ENCODE measurements around the gene PDE4D. TPM values are rescaled to one million over a fixed set of nuclear protein-coding genes. Genes with fewer than 3 reads are reported as not detected.

The PDE4D gene
- total and polyA plus RNA-seq, 2 donors (not counting 3 experiments of a cell fraction or from before 2014, with no cell fraction given) = 34.5 to 51.2 TPM

GRCh38 chr5:59333416-59333815 is 560.1 kb downstream of the PDE4D start:
- Histone ChIP-seq H3K79me2 (ENCODE audit: control insufficient read depth, insufficient read depth, low read length) (no peaks in the 10 kb centered on the region), H3K4me3 (replicated peaks in 1 of 3; ENCODE audit: insufficient read depth in 1 of 3, low read depth in 1 of 3, low read length in 3 of 3) (no peak overlapping the region), H3K4me1 (ENCODE audit: control insufficient read depth, extremely low read depth, insufficient read depth, low read length) (peaks cover 4% of the 10 kb centered on the region), H3K9me1 (replicated peaks; ENCODE audit: control insufficient read depth, extremely low read depth, insufficient read depth, low read length) (no peaks in the 10 kb centered on the region), H3K36me3 (ENCODE audit: control insufficient read depth in 2 of 2, extremely low read depth in 1 of 2, insufficient read depth in 2 of 2, low read length in 2 of 2) (no peaks in the 10 kb centered on the region), H3K9ac (replicated peaks; ENCODE audit: extremely low read depth, insufficient read depth, low read length) (no peak overlapping the region), H3K27ac (ENCODE audit: insufficient read depth, low read depth, low read length) (no peak overlapping the region), H2AFZ (ENCODE audit: low read depth, low read length) (no peak overlapping the region), H3K4me2 (ENCODE audit: insufficient read depth, low read length) (no peak overlapping the region), H3K9me3 (replicated peaks; ENCODE audit: control insufficient read depth, insufficient read depth, low read length) (no peaks in the 10 kb centered on the region), H4K20me1 (replicated peaks; ENCODE audit: control insufficient read depth, extremely low read depth, insufficient read depth, low read length) (no peaks in the 10 kb centered on the region), H3K27me3 (ENCODE audit: control insufficient read depth in 2 of 2, insufficient read depth in 2 of 2, low read length in 2 of 2) (no peaks in the 10 kb centered on the region)
- intact Hi-C loops (cut with micrococcal nuclease) = no loop called here
- dilution Hi-C loops (cut with MboI; ENCODE audit: extremely low pct_ligation_motif_present, low sequenced_read_pairs) = no loop called here
- TF ChIP-seq FOS (IDR thresholded peaks at IDR 0.05; ENCODE audit: borderline replicate concordance, insufficient read depth, low read length) = no peak
- TF ChIP-seq POLR2AphosphoS5 (IDR thresholded peaks at IDR 0.05; ENCODE audit: insufficient read depth, low read depth, low read length) = no peak
- no peak for TF ChIP-seq GATA2 (IDR thresholded peaks at IDR 0.05; ENCODE audit: insufficient read depth, insufficient read length, low read depth, low read length)
- TF ChIP-seq MAX (IDR thresholded peaks at IDR 0.05; ENCODE audit: insufficient read depth, insufficient read length) = no peak
- no peak for TF ChIP-seq CTCF (IDR thresholded peaks at IDR 0.05; ENCODE audit: extremely low read depth in 1 of 2, insufficient read depth in 1 of 2, low read depth in 1 of 2, low read length in 2 of 2)
- no peak for TF ChIP-seq MYC (IDR thresholded peaks at IDR 0.05; ENCODE audit: low read depth, low read length)
- TF ChIP-seq JUN (IDR thresholded peaks at IDR 0.05; ENCODE audit: borderline replicate concordance, insufficient read depth, insufficient read length, low read depth) = no peak
- no peak for TF ChIP-seq POLR2A (IDR thresholded peaks at IDR 0.05; ENCODE audit: low read depth, low read length)
- no peak for TF ChIP-seq EZH2 (IDR thresholded peaks at IDR 0.05; ENCODE audit: borderline replicate concordance, low read depth, low read length, severe bottlenecking)
- no peak for DNase-seq (ENCODE audit: low read depth, low spot score)
- ChIA-PET CTCF (interaction anchor here (1.4 to 3.3 kb wide), 4 partner anchors 14 to 34 kb away, joined by 3 to 14 read pairs (median 4); no protein-coding TSS in a partner anchor), POLR2A (no interaction called here)
- FAIRE-seq = no peak
- no TSS peak for BruUV-seq (replicated peaks)

All from endothelial cell of umbilical vein (primary cell).